WERI-Rb-1 (cell line): ENCODE results near the gene CACNA2D4.

Source experiments
- DNase-seq: peaks from one replicate; pipeline ENCODE4 v3.0.0-alpha.2; 2020
- H3K27ac ChIP-seq: fragments of 250-450 bp; sonication (Bioruptor Pico); 2 replicates; pipeline ENCODE4 v1.5.1; 2020; ENCODE audit warnings: mild to moderate bottlenecking, moderate library complexity
- H3K27me3 ChIP-seq: fragments of 250-450 bp; sonication (Bioruptor Pico); 2 replicates; pipeline ENCODE4 v1.5.1; 2021; ENCODE audit warnings: mild to moderate bottlenecking, low read depth, moderate library complexity; ENCODE audit not compliant: insufficient read depth, severe bottlenecking
- H3K36me3 ChIP-seq: fragments of 250-450 bp; sonication (Bioruptor Pico); 2 replicates; pipeline ENCODE4 v1.5.1; 2020; ENCODE audit warnings: mild to moderate bottlenecking, moderate library complexity
- H3K4me3 ChIP-seq: 2 replicates; pipeline ENCODE4 v1.5.1; 2011; ENCODE audit warnings: low read depth, mild to moderate bottlenecking, control low read depth, low read length
- H3K9me3 ChIP-seq: fragments of 250-450 bp; sonication (Bioruptor Pico); 2 replicates; pipeline ENCODE4 v1.5.1; 2021; ENCODE audit warnings: mild to moderate bottlenecking, moderate library complexity; ENCODE audit not compliant: severe bottlenecking
- TF ChIP-seq, protein P1 (sequence below): IDR thresholded peaks from 2 replicates; pipeline ENCODE4 v1.5.1; 2011; ENCODE audit warnings: low read depth, mild to moderate bottlenecking, control low read depth, inconsistent platforms, low read length

Gene CACNA2D4

DNA sequence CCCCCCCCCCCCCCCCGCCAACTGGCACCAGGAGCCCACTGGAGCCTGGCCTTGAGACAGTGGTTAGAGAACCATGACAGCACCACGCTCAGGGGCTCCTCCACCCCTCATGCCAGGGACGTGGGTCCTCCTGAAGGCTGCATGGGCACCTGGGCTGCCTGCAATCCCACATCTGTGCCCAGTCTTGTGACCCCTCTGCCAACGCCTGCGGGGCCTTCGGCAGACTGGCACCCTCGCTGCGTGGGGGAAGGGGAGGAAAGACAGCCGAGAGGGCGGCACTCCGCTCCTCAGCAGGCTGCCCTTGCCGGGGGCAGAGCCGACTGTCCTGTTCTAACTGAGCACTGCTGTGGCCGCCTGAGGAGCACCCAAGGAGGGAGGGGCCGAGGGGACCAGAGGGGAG, 92.1 kb downstream of the CACNA2D4 start:
- no peak for DNase-seq
- TF ChIP-seq, protein P1, sequence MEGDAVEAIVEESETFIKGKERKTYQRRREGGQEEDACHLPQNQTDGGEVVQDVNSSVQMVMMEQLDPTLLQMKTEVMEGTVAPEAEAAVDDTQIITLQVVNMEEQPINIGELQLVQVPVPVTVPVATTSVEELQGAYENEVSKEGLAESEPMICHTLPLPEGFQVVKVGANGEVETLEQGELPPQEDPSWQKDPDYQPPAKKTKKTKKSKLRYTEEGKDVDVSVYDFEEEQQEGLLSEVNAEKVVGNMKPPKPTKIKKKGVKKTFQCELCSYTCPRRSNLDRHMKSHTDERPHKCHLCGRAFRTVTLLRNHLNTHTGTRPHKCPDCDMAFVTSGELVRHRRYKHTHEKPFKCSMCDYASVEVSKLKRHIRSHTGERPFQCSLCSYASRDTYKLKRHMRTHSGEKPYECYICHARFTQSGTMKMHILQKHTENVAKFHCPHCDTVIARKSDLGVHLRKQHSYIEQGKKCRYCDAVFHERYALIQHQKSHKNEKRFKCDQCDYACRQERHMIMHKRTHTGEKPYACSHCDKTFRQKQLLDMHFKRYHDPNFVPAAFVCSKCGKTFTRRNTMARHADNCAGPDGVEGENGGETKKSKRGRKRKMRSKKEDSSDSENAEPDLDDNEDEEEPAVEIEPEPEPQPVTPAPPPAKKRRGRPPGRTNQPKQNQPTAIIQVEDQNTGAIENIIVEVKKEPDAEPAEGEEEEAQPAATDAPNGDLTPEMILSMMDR = no peak
- Histone ChIP-seq H3K27ac (no peak overlapping the region), H3K9me3 (no peaks in the 10 kb centered on the region), H3K27me3 (no peaks in the 10 kb centered on the region), H3K4me3 (no peak overlapping the region), H3K36me3 (no peaks in the 10 kb centered on the region)

DNA sequence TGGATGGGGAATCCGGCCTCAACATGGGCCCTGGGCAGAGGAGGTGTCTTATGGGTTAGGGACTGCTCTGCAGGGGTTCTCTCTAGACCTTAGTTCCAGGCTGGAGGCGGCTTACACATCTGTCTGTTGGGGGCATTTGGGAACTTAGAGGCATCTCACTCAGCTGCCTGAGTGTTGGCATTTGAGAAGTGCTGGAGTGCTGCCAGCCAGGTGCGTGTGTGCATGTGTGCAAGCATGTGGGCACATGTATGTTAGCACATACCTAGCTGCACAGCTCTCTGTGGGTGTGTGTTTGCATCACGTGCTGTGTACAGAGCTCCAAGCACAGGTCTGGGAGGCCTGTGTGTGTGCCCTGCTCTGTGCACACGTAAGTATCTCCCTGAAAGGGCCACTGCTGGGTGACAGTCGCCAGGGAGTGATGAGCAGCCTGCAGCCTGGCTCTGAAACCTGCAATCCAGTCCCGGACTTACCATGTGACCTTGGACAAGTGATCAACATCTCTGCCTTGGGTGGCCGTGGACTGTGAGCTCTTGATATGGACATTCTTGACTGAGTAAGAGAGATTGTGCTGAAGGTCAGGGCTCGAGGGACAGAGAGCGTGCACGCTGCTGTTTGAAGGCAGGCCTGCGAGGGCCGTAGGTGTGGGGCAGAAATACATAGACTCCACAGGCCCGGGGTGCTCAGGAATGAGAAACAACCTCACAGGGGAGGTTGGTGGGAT, 92.9 kb downstream of the CACNA2D4 start:
- H3K27ac ChIP-seq = no peak overlapping the region
- TF ChIP-seq, protein P1 = no peak
- H3K4me3 ChIP-seq = no peak overlapping the region
- no peaks in the 10 kb centered on the region for H3K27me3 ChIP-seq
- DNase-seq = no peak
- H3K9me3 ChIP-seq = no peaks in the 10 kb centered on the region
- H3K36me3 ChIP-seq = no peaks in the 10 kb centered on the region

DNA sequence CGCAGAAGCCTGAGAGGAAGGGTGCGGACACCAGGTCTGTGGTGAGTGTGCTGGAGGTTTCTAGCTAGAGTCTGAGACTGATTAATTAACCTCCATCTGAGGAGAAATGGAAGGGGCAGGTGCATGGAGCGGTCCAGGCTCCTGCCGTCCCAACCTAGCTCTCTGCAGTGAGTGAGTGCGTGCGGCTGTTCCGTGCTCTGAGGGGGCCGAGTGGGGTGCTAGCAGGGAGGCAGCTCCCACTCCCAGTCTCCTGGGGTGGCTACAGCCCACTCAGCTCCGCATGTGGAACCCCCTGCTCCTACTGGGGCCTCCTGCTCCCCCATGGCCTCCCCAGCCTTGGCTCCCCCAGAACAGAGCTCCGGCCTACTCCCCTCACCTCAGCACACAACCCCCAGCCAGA, 95.2 kb downstream of the CACNA2D4 start:
- Histone ChIP-seq H3K4me3 (no peak overlapping the region), H3K27me3 (no peaks in the 10 kb centered on the region), H3K9me3 (no peaks in the 10 kb centered on the region), H3K27ac (no peak overlapping the region), H3K36me3 (no peaks in the 10 kb centered on the region)
- TF ChIP-seq, protein P1 = no peak
- DNase-seq = no peak

DNA sequence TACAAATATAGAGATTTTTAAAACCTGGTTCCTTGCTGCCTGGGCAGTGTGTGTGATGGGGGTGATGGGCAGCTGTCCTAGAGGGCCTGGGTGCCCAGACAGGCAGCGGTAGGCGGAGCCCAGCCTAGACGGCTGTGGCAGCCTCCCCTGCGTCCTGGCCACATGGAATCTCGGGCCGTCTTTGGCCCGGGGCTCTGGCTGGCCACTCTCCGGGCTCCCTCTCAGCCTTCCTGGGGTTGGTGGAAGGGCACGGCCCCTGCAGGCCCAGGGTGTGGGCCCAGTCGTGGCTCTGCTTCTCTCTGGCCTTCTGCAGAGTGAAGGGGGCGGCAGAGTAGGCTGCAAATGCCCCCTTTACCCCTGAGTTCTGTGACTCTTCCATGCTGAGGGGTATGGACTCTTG, 95.8 kb downstream of the CACNA2D4 start:
- Histone ChIP-seq H3K36me3 (no peaks in the 10 kb centered on the region), H3K9me3 (no peaks in the 10 kb centered on the region), H3K4me3 (no peak overlapping the region), H3K27ac (peak overlapping the region; percentile 38), H3K27me3 (no peaks in the 10 kb centered on the region)
- DNase-seq = no peak
- TF ChIP-seq, protein P1 = no peak

DNA sequence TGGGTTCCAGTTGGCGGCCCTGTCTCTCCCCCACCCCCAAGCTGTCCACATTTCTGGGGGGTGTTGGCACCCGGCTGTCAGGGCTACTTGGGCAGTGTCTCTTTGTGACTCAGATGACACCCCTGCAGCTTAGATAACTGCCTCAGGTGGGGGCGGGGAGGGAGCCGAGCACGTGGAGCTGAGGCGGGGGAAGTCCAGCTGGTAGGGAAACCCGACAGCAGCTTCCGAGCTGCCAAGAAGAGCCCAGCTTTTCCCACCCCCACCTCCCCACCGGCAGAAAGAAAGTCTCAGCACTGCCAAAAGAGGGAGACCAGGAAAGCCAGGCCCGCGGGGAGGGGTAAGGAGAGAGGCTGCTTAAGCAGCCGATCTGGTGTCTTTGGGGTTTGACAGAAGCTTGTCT, 96.6 kb downstream of the CACNA2D4 start:
- no peak overlapping the region for H3K4me3 ChIP-seq
- peak; percentile 83 for DNase-seq
- H3K36me3 ChIP-seq = no peaks in the 10 kb centered on the region
- peak overlapping the region; percentile 38 for H3K27ac ChIP-seq
- no peaks in the 10 kb centered on the region for H3K27me3 ChIP-seq
- TF ChIP-seq, protein P1 = no peak
- no peaks in the 10 kb centered on the region for H3K9me3 ChIP-seq

DNA sequence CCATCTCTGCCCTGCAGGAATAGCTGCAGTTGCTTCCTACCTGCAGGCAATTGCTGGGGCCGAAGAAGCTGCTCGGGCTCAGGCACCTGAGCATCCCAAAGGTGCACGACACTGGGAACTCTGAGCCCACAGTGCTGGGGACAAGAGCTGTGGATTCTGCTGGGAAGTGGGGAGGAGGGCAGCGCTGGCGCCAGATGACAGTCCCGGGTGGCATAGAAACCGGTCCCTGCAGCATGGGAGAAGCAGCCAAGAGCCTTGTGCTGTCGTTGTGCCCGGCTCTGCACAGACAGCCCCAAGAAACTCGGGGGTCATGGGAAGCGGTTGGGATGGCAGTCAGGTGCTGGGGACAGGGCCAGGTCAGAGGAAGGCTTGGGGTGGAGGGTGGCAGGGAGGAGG, 97.6 kb downstream of the CACNA2D4 start:
- Histone ChIP-seq H3K4me3 (no peak overlapping the region), H3K9me3 (no peaks in the 10 kb centered on the region), H3K27me3 (no peaks in the 10 kb centered on the region), H3K36me3 (no peaks in the 10 kb centered on the region), H3K27ac (no peak overlapping the region)
- DNase-seq = no peak
- TF ChIP-seq, protein P1 = no peak
